ENCODE results near the gene COMMD3. TPM values are rescaled to one million over a fixed set of nuclear protein-coding genes. Genes with fewer than 3 reads are reported as not detected.

Gene COMMD3
- polyA plus RNA-seq, 3 donors = 44.9 to 140 (median 138) TPM

- intact Hi-C loops (cut with micrococcal nuclease) = loop anchor here (5.0 to 10.0 kb wide), 4 partner anchors 97 to 790 kb away; partner anchors contain the start of genes DNAJC1 (in 1 of the 2) and MLLT10 (in 1 of the 2)
- Mint-ChIP-seq H3K9me3 (peaks cover 0 to 10% (median 5%) of the 10 kb centered on the region in 7 donors), H3K4me1 (peaks cover 39% of the 10 kb centered on the region), H3K27me3 (ENCODE audit: low read depth in 3 of 3) (peaks cover 37 to 55% (median 40%) of the 10 kb centered on the region in 3 donors), H3K36me3 (peaks cover 23 to 45% of the 10 kb centered on the region in 2 donors), H3K27ac (no peak overlapping the region), H3K4me3 (peak overlapping the region; percentile 92 to 98)
- Histone ChIP-seq H3K27ac (ENCODE audit: low read depth in 1 of 2, low read length in 2 of 2) (no peak overlapping the region), H3K9me3 (replicated peaks in 1 of 2; ENCODE audit: control insufficient read depth in 1 of 2, insufficient read depth in 1 of 2, low read length in 2 of 2) (no peaks in the 10 kb centered on the region), H3K4me3 (replicated peaks in 1 of 3; ENCODE audit: low read depth in 2 of 3, low read length in 3 of 3) (peak overlapping the region in 1 of 3 experiments; percentile 79), H3K79me2 (ENCODE audit: insufficient read depth, low read length) (peaks cover 10% of the 10 kb centered on the region), H3K4me2 (replicated peaks; ENCODE audit: extremely low read depth, low read length, poor library complexity, severe bottlenecking) (peak overlapping the region; percentile 91), H3K9ac (ENCODE audit: insufficient read depth, low read length, poor library complexity, severe bottlenecking) (no peak overlapping the region), H3K27me3 (ENCODE audit: control insufficient read depth in 2 of 2, insufficient read depth in 2 of 2, low read length in 2 of 2) (peaks cover 38 to 50% of the 10 kb centered on the region in 2 donors), H3K36me3 (replicated peaks in 1 of 2; ENCODE audit: control insufficient read depth in 1 of 2, insufficient read depth in 2 of 2, low read length in 2 of 2) (peaks cover 12 to 14% of the 10 kb centered on the region in 2 donors), H4K20me1 (ENCODE audit: insufficient read depth, low read length) (peaks cover 18% of the 10 kb centered on the region), H2AFZ (ENCODE audit: insufficient read depth, low read depth, low read length, poor library complexity, severe bottlenecking) (no peak overlapping the region), H3K4me1 (ENCODE audit: control insufficient read depth in 1 of 2, insufficient read depth in 2 of 2, low read length in 2 of 2) (peaks cover 34 to 36% of the 10 kb centered on the region in 2 donors)
- TF ChIP-seq, protein P1, sequence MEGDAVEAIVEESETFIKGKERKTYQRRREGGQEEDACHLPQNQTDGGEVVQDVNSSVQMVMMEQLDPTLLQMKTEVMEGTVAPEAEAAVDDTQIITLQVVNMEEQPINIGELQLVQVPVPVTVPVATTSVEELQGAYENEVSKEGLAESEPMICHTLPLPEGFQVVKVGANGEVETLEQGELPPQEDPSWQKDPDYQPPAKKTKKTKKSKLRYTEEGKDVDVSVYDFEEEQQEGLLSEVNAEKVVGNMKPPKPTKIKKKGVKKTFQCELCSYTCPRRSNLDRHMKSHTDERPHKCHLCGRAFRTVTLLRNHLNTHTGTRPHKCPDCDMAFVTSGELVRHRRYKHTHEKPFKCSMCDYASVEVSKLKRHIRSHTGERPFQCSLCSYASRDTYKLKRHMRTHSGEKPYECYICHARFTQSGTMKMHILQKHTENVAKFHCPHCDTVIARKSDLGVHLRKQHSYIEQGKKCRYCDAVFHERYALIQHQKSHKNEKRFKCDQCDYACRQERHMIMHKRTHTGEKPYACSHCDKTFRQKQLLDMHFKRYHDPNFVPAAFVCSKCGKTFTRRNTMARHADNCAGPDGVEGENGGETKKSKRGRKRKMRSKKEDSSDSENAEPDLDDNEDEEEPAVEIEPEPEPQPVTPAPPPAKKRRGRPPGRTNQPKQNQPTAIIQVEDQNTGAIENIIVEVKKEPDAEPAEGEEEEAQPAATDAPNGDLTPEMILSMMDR (IDR thresholded peaks at IDR 0.05) = no peak
- no CpG with 5 or more reads among the region's 4 CpGs for WGBS (ENCODE audit: insufficient coverage)
- no peak for DNase-seq
Measured at GRCh38 chr10:22324413-22324812, 8.2 kb downstream of the COMMD3 start.

DNA sequence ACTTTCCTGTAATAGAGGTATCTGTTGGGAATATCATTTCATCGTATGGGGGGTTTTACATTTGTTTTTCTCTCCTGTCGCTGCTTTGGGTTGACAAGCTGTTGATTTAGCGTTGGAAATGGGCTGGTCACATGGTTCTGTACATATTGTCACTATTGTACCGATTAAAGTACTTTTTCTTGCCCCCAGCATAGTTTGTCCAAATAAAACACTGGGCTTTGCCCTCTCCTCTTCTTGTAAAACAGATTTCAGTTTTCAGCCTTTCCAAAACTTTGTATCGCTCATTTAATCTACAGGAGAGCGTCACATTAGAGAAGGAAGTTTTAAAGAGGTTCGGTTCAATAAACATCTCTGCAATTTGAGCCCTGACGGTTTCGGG, 8.7 kb downstream of the COMMD3 start:
- peaks cover 37 to 51% (median 40%) of the 10 kb centered on the region in 3 donors for H3K27me3 Mint-ChIP-seq (ENCODE audit: low read depth in 3 of 3)
- TF ChIP-seq, protein P1 (IDR thresholded peaks at IDR 0.05) = no peak
- Histone ChIP-seq H3K4me3 (replicated peaks in 1 of 3; ENCODE audit: low read depth in 2 of 3, low read length in 3 of 3) (peak overlapping the region; percentile 41 to 79 (median 57)), H3K27me3 (ENCODE audit: control insufficient read depth in 2 of 2, insufficient read depth in 2 of 2, low read length in 2 of 2) (peaks cover 38 to 50% of the 10 kb centered on the region in 2 donors), H3K9me3 (replicated peaks in 1 of 2; ENCODE audit: control insufficient read depth in 1 of 2, insufficient read depth in 1 of 2, low read length in 2 of 2) (no peaks in the 10 kb centered on the region), H3K9ac (ENCODE audit: insufficient read depth, low read length, poor library complexity, severe bottlenecking) (no peak overlapping the region), H3K36me3 (replicated peaks in 1 of 2; ENCODE audit: control insufficient read depth in 1 of 2, insufficient read depth in 2 of 2, low read length in 2 of 2) (peaks cover 17 to 19% of the 10 kb centered on the region in 2 donors), H3K79me2 (ENCODE audit: insufficient read depth, low read length) (peaks cover 10% of the 10 kb centered on the region), H3K4me2 (replicated peaks; ENCODE audit: extremely low read depth, low read length, poor library complexity, severe bottlenecking) (peak overlapping the region; percentile 91), H3K4me1 (ENCODE audit: control insufficient read depth in 1 of 2, insufficient read depth in 2 of 2, low read length in 2 of 2) (peaks cover 29 to 32% of the 10 kb centered on the region in 2 donors), H2AFZ (ENCODE audit: insufficient read depth, low read depth, low read length, poor library complexity, severe bottlenecking) (peak overlapping the region; percentile 37), H3K27ac (ENCODE audit: low read depth in 1 of 2, low read length in 2 of 2) (no peak overlapping the region), H4K20me1 (ENCODE audit: insufficient read depth, low read length) (peaks cover 18% of the 10 kb centered on the region)
- H3K9me3 Mint-ChIP-seq = peaks cover 0 to 10% (median 5%) of the 10 kb centered on the region in 7 donors
- peaks cover 35% of the 10 kb centered on the region for H3K4me1 Mint-ChIP-seq
- WGBS (ENCODE audit: insufficient coverage) = 4% methylated on average over 4 of the region's 9 CpGs
- peak overlapping the region in 3 of 7 donors; percentile 31 to 81 (median 59) for H3K27ac Mint-ChIP-seq
- DNase-seq = no peak
- peaks cover 28 to 49% of the 10 kb centered on the region in 2 donors for H3K36me3 Mint-ChIP-seq
- H3K4me3 Mint-ChIP-seq = peak overlapping the region; percentile 92 to 98
- intact Hi-C loops (cut with micrococcal nuclease) = loop anchor here (5.0 to 10.0 kb wide), 4 partner anchors 98 to 790 kb away; partner anchors contain the start of genes DNAJC1 (in 1 of the 2) and MLLT10 (in 1 of the 2)
